Lower leg skin (tissue), 3 donors: Measurements from ENCODE around the gene RASL11B.

Experiments
- POLR2A ChIP-seq, 2 donors: fragments of 450-650 bp; IDR thresholded peaks; one replicate each; pipeline ENCODE4 v1.6.1; 2016 to 2017; ENCODE audit warnings: antibody characterized with exemption in 2 of 2, mild to moderate bottlenecking in 1 of 2, moderate library complexity in 1 of 2
- TF ChIP-seq, protein P1 (sequence below), 3 donors: fragments of 450-650 bp; IDR thresholded peaks; one replicate each; pipeline ENCODE4 v1.5.1; 2016; ENCODE audit warnings: antibody characterized with exemption in 3 of 3, mild to moderate bottlenecking in 3 of 3, moderate library complexity in 2 of 3

GRCh38 chr4:52846502-52846901 lies 15.6 kb upstream of the RASL11B start:
- TF ChIP-seq POLR2A (IDR thresholded peaks at IDR 0.05): no peak
- TF ChIP-seq, protein P1, sequence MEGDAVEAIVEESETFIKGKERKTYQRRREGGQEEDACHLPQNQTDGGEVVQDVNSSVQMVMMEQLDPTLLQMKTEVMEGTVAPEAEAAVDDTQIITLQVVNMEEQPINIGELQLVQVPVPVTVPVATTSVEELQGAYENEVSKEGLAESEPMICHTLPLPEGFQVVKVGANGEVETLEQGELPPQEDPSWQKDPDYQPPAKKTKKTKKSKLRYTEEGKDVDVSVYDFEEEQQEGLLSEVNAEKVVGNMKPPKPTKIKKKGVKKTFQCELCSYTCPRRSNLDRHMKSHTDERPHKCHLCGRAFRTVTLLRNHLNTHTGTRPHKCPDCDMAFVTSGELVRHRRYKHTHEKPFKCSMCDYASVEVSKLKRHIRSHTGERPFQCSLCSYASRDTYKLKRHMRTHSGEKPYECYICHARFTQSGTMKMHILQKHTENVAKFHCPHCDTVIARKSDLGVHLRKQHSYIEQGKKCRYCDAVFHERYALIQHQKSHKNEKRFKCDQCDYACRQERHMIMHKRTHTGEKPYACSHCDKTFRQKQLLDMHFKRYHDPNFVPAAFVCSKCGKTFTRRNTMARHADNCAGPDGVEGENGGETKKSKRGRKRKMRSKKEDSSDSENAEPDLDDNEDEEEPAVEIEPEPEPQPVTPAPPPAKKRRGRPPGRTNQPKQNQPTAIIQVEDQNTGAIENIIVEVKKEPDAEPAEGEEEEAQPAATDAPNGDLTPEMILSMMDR (IDR thresholded peaks at IDR 0.05): no peak
